Esophagus muscularis mucosa (tissue), 4 donors: ENCODE data around the gene KIF16B. TPM values are rescaled to one million over a fixed set of nuclear protein-coding genes. Genes with fewer than 3 reads are reported as not detected.
A peak's percentile ranks its signal among the peaks of the same experiment; 100 is the strongest.

Experiments used
- DNase-seq: peaks from one replicate; pipeline ENCODE4 v3.0.0-alpha.2; 2017; ENCODE audit errors: extremely low spot score
- H3K27ac ChIP-seq, 4 donors: fragments of 200-600 bp; sonication (generic); replicated peaks in 1 of 4; 1 replicate in 3 of 4; 2 replicates in 1 of 4; pipeline ENCODE4 v1.5.1; 2016 to 2019; ENCODE audit warnings: mild to moderate bottlenecking in 1 of 4
- H3K27me3 ChIP-seq, 4 donors: fragments of 200-600 bp; sonication (generic); one replicate each; pipeline versions ENCODE4 v1.5.1 to v1.6.0; 2016 to 2019
- H3K36me3 ChIP-seq, 4 donors: fragments of 200-600 bp; sonication (generic); one replicate each; pipeline ENCODE4 v1.5.1; 2016 to 2019
- H3K4me1 ChIP-seq, 4 donors: fragments of 200-600 bp; sonication (generic); one replicate each; pipeline ENCODE4 v1.5.1; 2016 to 2019
- H3K4me3 ChIP-seq, 4 donors: fragments of 200-600 bp; sonication (generic); 1 replicate in 2 of 4; 2 replicates in 2 of 4; pipeline ENCODE4 v1.5.1; 2016 to 2019; ENCODE audit warnings: mild to moderate bottlenecking in 4 of 4, moderate library complexity in 1 of 4
- H3K9me3 ChIP-seq, 4 donors: fragments of 200-600 bp; sonication (generic); 1 replicate in 3 of 4; 2 replicates in 1 of 4; pipeline ENCODE4 v1.5.1; 2016 to 2019
- CTCF ChIP-seq, 3 experiments: fragments of 200-600 bp in 2 of 3; fragments of 450-650 bp in 1 of 3; sonication (generic) in 2 of 3; IDR thresholded peaks; one replicate each; pipeline ENCODE4 v1.5.1; 2017 to 2019; ENCODE audit warnings: antibody characterized with exemption in 3 of 3, mild to moderate bottlenecking in 2 of 3, moderate library complexity in 1 of 3
- EP300 ChIP-seq: sonication (generic); formaldehyde crosslinking; IDR thresholded peaks from one replicate; pipeline ENCODE4 v1.6.1; 2017; ENCODE audit warnings: antibody characterized with exemption
- POLR2A ChIP-seq: fragments of 450-650 bp; IDR thresholded peaks from one replicate; pipeline ENCODE4 v1.6.1; 2017; ENCODE audit warnings: antibody characterized with exemption, moderate library complexity, mild to moderate bottlenecking, low read depth
- POLR2AphosphoS5 ChIP-seq, 2 donors: sonication (generic); formaldehyde crosslinking; IDR thresholded peaks; one replicate each; pipeline ENCODE4 v1.6.1; 2017; ENCODE audit warnings: antibody characterized with exemption in 2 of 2
- WGBS: methylation state at CpG from one replicate; pipeline ENCODE4 v1.1.5; 2018; 5-methylcytosine and 5-hydroxymethylcytosine counted together
- intact Hi-C: fragments of 100-400 bp; cut with DNase I; formaldehyde crosslinking; loops from one replicate; pipeline ENCODE4 v1.15.1; 2023
- total RNA-seq, 4 donors: library from RNA; depleted of rRNA; stranded (reverse); fragments of >200 nt; gene quantifications; one replicate each; pipeline versions ENCODE4 v1.1.0 to v1.2.1, GENCODE V29; 2016

The KIF16B gene
- total RNA-seq, 4 donors from 2014 or later = 15.4 to 21.1 (median 19.3) TPM

DNA sequence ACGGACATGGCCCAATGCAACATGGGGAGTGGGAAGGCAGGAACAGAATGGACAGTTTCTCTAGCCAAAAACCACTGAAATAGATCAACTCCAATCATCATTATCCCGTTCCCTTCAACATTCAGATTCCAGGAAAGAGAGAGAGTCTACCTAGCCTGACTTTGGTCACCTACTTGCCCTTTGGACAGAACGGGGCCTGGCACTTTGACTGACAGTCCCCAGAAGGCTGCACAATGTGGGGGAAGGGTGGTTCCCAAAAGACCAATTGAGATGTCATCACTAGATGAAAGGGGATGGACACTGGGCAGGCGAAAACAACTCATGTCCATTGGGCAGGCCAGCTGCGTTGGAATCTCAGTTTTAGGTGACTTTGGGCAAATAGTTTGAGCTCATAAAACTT lies 15.0 kb upstream of the KIF16B start:
- intact Hi-C loops = no loop called here
- no peaks in the 10 kb centered on the region for H3K9me3 ChIP-seq

GRCh38 chr20:16587066-16587465 lies 13.8 kb upstream of the KIF16B start:
- no peak overlapping the region for H3K4me3 ChIP-seq
- intact Hi-C loops = no loop called here
- no peaks in the 10 kb centered on the region for H3K36me3 ChIP-seq
- H3K9me3 ChIP-seq = no peaks in the 10 kb centered on the region
- DNase-seq = peak; percentile 26
- no peak for TF ChIP-seq POLR2AphosphoS5 (IDR thresholded peaks at IDR 0.05)
- no peak for TF ChIP-seq CTCF (IDR thresholded peaks at IDR 0.05)
- no peak for TF ChIP-seq EP300
- TF ChIP-seq POLR2A = no peak
- H3K4me1 ChIP-seq = no peaks in the 10 kb centered on the region
- H3K27me3 ChIP-seq = peaks cover 0 to 33% (median 0%) of the 10 kb centered on the region in 4 donors
- H3K27ac ChIP-seq = no peak overlapping the region
- 78% methylated on average over 2 of the region's 2 CpGs for WGBS

More for the DNA sequence above, 15.0 kb upstream of the KIF16B start:
- Histone ChIP-seq H3K36me3 (no peaks in the 10 kb centered on the region), H3K4me1 (no peaks in the 10 kb centered on the region), H3K27me3 (peaks cover 0 to 33% (median 0%) of the 10 kb centered on the region in 4 donors), H3K27ac (no peak overlapping the region), H3K4me3 (no peak overlapping the region)
- TF ChIP-seq POLR2AphosphoS5 (IDR thresholded peaks at IDR 0.05) = no peak
- TF ChIP-seq POLR2A = no peak
- TF ChIP-seq CTCF (IDR thresholded peaks at IDR 0.05) = no peak
- no peak for TF ChIP-seq EP300
- WGBS = 78% methylated on average over 5 of the region's 5 CpGs
- DNase-seq = peak; percentile 55

- Histone ChIP-seq H3K9me3 (no peaks in the 10 kb centered on the region), H3K4me3 (no peak overlapping the region), H3K4me1 (peaks cover 0 to 7% (median 0%) of the 10 kb centered on the region in 4 donors), H3K27me3 (peaks cover 0 to 19% (median 0%) of the 10 kb centered on the region in 4 donors), H3K36me3 (no peaks in the 10 kb centered on the region), H3K27ac (no peak overlapping the region)
- DNase-seq = peak; percentile 45
- WGBS = 80% methylated on average over 2 of the region's 2 CpGs
- TF ChIP-seq EP300 (no peak), POLR2A (no peak), POLR2AphosphoS5 (IDR thresholded peaks at IDR 0.05) (no peak), CTCF (IDR thresholded peaks at IDR 0.05) (no peak)
- intact Hi-C loops = no loop called here
Observed at GRCh38 chr20:16583474-16583873, 10.2 kb upstream of the KIF16B start.

GRCh38 chr20:16581241-16581640 lies 8.0 kb upstream of the KIF16B start:
- peak; percentile 45 for DNase-seq
- no peaks in the 10 kb centered on the region for H3K9me3 ChIP-seq
- peaks cover 0 to 1% (median 0%) of the 10 kb centered on the region in 4 donors for H3K27me3 ChIP-seq
- intact Hi-C loops = no loop called here
- H3K4me1 ChIP-seq = peaks cover 0 to 7% (median 0%) of the 10 kb centered on the region in 4 donors
- H3K27ac ChIP-seq = no peak overlapping the region
- no peak overlapping the region for H3K4me3 ChIP-seq
- no peak for TF ChIP-seq POLR2AphosphoS5 (IDR thresholded peaks at IDR 0.05)
- TF ChIP-seq POLR2A = no peak
- TF ChIP-seq CTCF (IDR thresholded peaks at IDR 0.05) = no peak
- no peak for TF ChIP-seq EP300
- no peaks in the 10 kb centered on the region for H3K36me3 ChIP-seq
- WGBS = 85% methylated on average over 2 of the region's 2 CpGs

GRCh38 chr20:16580620-16581019 lies 7.4 kb upstream of the KIF16B start:
- peak; percentile 62 for DNase-seq
- intact Hi-C loops = no loop called here
- no peak overlapping the region for H3K4me3 ChIP-seq
- no peaks in the 10 kb centered on the region for H3K36me3 ChIP-seq
- TF ChIP-seq POLR2A (no peak), EP300 (no peak), CTCF (IDR thresholded peaks at IDR 0.05) (no peak), POLR2AphosphoS5 (IDR thresholded peaks at IDR 0.05) (no peak)
- peaks cover 0 to 11% (median 3%) of the 10 kb centered on the region in 4 donors for H3K4me1 ChIP-seq
- no peaks in the 10 kb centered on the region for H3K9me3 ChIP-seq
- H3K27ac ChIP-seq = no peak overlapping the region
- no peaks in the 10 kb centered on the region for H3K27me3 ChIP-seq
- WGBS = 81% methylated on average over 2 of the region's 2 CpGs
